MG63 (cell line): Measurements from ENCODE around the gene IGSF22. TPM values are rescaled to one million over a fixed set of nuclear protein-coding genes. Genes with fewer than 3 reads are reported as not detected.

Experiments
- DNase-seq: peaks from one replicate; pipeline ENCODE4 v3.0.0-alpha.2; 2020
- H3K27me3 ChIP-seq: fragments of 250-450 bp; sonication (Bioruptor Pico); 2 replicates; pipeline ENCODE4 v1.5.1; 2020; ENCODE audit warnings: mild to moderate bottlenecking, moderate library complexity
- H3K36me3 ChIP-seq: fragments of 250-450 bp; sonication (Bioruptor Pico); 2 replicates; pipeline ENCODE4 v1.5.1; 2020; ENCODE audit warnings: mild to moderate bottlenecking, moderate library complexity
- H3K4me3 ChIP-seq: fragments of 250-450 bp; sonication (Bioruptor Pico); 2 replicates; pipeline ENCODE4 v1.5.1; 2020; ENCODE audit warnings: mild to moderate bottlenecking, moderate library complexity
- H3K9me3 ChIP-seq: fragments of 250-450 bp; sonication (Bioruptor Pico); 2 replicates; pipeline ENCODE4 v1.5.1; 2020; ENCODE audit warnings: mild to moderate bottlenecking, moderate library complexity
- total RNA-seq: library from RNA; depleted of rRNA; stranded (reverse); fragments of >200 nt; shearing (Covaris generic); gene quantifications from 2 replicates; pipeline ENCODE4 v1.2.3, GENCODE V29; 2014; ENCODE audit warnings: low replicate concordance

IGSF22 gene
- total RNA-seq, 1 experiment from 2014 or later = not detected

DNA sequence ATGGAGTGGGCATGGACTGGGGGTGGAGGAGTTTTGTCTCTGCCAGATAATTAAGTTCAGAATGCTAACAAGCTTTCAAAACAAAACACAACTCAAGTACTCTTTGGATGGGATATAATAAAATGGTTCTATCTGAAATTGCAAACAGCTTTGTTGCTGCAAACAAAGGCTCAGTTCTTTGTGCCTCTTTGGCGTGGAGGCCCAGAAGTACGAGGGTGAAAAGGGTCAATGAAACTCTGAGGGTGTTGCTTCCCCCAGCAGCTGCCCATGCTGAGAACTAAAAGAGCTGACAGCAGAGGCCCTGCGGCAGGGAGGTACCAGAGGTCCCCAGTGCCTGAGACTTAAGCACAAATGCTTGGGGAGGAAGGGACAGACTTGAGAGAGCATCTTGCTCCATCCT is 26.5 kb upstream of the IGSF22 start:
- H3K9me3 ChIP-seq = no peaks in the 10 kb centered on the region
- H3K4me3 ChIP-seq = no peak overlapping the region
- H3K36me3 ChIP-seq = no peaks in the 10 kb centered on the region
- no peaks in the 10 kb centered on the region for H3K27me3 ChIP-seq
- no peak for DNase-seq

DNA sequence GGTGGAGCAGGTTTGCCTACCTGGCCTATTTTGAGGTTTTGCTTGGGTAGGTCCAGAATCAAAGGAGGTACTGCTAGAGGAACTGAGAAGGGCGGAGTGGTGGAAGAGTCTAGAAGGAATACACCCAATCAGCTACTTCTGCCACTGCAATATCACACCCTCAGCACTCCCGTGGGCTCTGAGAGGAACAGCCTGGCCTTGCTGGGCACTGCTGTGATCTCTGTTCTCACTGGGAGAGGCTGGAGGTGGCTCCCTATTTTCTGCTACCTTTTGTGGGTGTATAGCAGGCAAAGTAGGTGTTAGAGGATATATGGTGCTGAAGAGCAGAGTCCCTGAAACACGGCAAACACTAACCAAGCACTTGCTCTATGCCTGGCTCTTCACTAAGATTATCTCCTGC is 25.0 kb upstream of the IGSF22 start:
- H3K9me3 ChIP-seq = no peaks in the 10 kb centered on the region
- H3K36me3 ChIP-seq = no peaks in the 10 kb centered on the region
- no peak overlapping the region for H3K4me3 ChIP-seq
- no peak for DNase-seq
- no peaks in the 10 kb centered on the region for H3K27me3 ChIP-seq

DNA sequence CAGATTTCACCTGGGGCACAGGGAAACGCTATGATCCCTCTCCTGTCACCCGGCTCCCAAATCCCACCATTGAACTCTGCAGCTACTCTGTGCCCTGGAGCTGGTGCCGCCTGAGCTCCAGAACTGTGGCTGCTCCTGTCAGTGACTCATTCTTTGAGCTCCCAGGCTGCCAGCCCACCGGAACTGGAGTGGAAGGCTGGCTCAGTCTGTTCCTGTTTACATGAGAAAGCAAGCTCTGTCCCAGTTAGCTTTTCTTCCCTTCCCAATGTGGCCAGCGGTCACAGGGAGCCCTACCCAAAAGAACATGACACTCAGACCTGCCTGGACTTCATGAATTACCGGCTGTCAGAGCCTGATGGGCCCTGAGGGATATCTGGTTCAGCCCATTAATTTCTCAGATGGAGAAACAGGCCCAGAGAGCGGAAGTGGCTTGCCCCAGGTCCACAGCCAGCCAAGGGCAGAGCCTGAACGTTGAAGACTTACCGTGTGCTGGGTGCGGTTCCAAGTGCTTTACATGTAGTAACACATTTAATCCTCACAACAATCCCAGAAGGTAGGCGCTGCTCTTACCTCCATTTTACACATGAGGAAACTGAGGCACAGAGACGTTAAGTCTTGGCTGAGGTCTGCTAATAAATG is 23.8 kb upstream of the IGSF22 start:
- Histone ChIP-seq H3K4me3 (no peak overlapping the region), H3K9me3 (no peaks in the 10 kb centered on the region), H3K36me3 (no peaks in the 10 kb centered on the region), H3K27me3 (no peaks in the 10 kb centered on the region)
- DNase-seq = peak; percentile 81

DNA sequence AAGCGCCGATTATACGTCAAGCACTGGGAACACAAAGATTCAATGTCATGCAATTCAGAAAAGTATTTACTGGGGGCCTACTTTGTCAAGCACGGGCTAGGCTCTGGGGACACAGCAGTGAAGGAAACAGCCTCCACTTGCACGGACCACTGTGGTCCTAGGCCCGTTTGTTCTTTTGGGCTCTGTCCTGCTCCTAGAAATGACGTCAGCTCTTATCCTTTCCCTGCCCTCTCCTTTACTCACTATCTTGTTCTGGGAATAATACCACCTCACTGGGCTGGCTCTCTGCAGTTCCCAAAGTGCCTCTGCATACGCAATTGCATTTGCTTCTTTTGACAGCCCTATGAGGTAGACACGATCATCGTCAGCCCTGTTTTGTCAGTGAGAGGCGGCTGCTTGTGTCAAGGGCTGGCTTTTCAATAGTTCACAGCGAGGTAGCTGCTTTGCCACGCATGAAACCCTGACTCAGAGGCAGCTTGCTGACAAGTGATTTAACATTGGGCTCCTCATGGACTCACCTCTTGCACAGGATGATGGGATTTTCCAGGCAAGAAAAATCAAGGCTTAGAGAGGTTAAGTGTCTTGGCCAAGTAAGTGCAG is 22.9 kb upstream of the IGSF22 start:
- Histone ChIP-seq H3K4me3 (no peak overlapping the region), H3K36me3 (no peaks in the 10 kb centered on the region), H3K9me3 (no peaks in the 10 kb centered on the region), H3K27me3 (no peaks in the 10 kb centered on the region)
- no peak for DNase-seq

DNA sequence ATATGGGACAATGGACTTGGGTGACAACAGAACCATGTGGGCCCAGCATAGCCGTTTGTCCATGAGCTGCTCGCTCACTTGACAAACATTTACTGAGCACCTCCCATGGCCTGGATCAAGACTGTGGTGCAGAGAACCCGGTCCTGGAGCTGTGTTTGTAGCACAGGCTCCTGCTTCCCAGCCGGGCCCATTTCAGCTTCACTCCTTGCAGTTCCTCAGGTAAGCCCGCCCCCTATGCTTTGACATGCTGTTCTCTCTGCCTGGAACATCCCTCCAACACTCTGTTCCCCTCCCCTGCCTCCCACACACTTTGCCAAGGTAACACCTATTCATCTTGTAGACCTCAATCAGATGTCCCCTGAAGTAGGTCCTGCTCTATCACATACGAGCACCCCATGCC is 19.3 kb upstream of the IGSF22 start:
- Histone ChIP-seq H3K9me3 (no peaks in the 10 kb centered on the region), H3K36me3 (no peaks in the 10 kb centered on the region), H3K4me3 (no peak overlapping the region), H3K27me3 (no peaks in the 10 kb centered on the region)
- DNase-seq = no peak

DNA sequence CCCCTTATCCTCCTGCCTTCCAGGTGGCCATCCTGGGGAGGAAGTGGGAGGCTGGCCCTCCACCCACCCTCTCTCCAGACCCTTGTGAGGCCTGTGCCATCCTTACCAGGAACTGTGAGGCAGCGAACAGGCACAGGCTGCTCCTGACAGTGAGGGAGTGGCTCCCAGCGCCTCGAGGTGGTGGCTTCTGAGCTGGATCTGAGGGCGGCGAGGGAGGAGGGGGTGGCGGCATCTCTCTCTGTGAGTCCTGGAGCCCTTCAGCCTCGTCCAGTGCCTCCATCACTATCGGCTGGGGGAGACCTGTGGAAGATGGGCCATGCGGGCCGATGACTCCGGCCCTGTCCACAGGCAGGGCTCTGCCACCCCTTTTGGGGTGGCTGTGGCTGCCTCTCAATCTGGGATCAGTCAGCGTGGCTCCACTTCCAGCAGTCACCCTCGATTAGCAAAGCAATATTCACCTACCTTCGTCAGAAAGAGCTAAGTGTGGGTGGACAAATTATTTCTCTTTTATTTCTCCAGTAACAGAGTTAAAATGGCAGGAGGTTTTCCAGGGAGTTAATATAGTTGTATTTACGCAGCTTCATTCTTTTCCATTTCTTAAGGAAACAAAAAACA is 18.0 kb upstream of the IGSF22 start:
- no peak for DNase-seq
- Histone ChIP-seq H3K4me3 (no peak overlapping the region), H3K27me3 (no peaks in the 10 kb centered on the region), H3K36me3 (no peaks in the 10 kb centered on the region), H3K9me3 (no peaks in the 10 kb centered on the region)

DNA sequence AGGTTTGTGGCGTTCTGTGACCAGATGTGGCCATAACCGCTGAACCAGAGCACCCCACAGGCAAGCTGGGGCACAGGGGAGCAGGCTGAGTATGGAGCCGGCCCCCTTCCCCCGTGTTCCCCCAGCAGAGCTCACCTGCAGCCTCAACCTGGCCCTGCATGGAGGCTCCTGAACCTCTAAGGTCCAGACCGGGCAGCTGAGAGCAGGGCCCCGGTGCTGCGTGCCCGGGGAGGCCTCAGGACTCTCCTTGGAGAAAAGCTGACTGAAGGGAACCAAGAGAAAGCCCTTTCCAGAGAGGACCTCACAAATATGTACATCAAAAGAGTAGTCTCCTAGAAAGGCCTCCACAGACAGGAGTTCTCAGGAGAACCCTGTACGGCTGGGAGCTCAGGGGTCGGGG is 17.4 kb upstream of the IGSF22 start:
- Histone ChIP-seq H3K9me3 (no peaks in the 10 kb centered on the region), H3K4me3 (no peak overlapping the region), H3K36me3 (no peaks in the 10 kb centered on the region), H3K27me3 (no peaks in the 10 kb centered on the region)
- DNase-seq = no peak

DNA sequence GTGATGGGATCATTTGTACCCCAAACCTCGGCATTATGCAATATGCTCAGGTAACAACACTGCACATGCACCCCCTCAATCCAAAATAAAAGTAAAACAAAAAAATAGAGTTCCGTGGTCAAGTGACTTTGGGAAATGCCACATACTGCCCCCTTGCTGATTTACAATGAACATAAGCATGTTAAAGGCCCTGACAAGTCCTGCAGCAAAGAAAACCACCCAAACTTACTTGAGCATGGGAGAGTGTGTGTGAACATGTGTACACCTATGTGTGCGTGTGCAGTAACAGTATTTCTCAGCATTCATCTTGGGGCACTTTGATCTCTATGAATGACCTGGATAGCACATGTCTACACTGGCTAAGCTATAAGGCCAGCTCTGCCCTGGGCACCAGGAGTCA is 15.8 kb upstream of the IGSF22 start:
- Histone ChIP-seq H3K27me3 (no peaks in the 10 kb centered on the region), H3K36me3 (no peaks in the 10 kb centered on the region), H3K4me3 (no peak overlapping the region), H3K9me3 (no peaks in the 10 kb centered on the region)
- DNase-seq = no peak

DNA sequence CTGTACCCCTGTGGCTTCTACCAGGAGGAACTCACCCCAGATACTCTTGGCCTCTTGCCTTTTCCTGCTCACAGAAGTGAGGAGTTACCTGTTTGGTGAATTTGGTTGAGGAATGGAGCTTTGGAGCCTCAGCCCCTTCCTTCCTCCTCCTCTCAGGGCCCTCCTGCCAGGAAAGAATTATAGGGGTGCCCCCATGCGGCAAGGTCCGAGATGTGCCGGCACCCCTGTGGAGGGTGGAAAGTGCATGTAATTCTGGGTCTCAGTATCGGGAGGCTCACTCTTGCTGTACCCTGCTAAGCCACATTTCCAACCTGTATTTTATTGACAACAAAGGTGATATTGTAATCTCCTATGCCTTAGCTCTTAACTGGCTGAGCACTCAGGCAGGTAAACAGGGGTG is 13.7 kb upstream of the IGSF22 start:
- H3K27me3 ChIP-seq = no peaks in the 10 kb centered on the region
- H3K36me3 ChIP-seq = no peaks in the 10 kb centered on the region
- H3K9me3 ChIP-seq = no peaks in the 10 kb centered on the region
- DNase-seq = no peak
- H3K4me3 ChIP-seq = no peak overlapping the region

DNA sequence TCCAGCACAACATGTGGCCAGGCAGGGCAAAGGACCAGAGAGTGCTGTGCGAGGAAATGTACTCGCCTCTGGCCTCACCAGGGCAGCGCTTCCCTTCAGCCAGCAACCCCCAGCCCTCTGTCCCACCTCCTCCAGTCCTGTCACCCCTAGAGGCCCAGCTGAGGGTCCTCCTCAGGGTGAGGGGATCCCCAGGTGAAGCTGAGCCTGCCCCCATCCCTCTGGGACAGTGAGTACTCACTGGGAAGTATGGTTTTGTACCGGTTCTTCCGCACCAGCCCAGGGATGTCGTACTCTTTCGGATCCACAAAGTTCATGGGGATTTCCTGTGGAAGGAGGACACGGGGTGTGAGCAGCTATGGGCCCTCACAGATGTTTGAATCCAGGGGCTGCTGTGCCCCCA is 11.7 kb upstream of the IGSF22 start:
- Histone ChIP-seq H3K4me3 (no peak overlapping the region), H3K9me3 (no peaks in the 10 kb centered on the region), H3K36me3 (no peaks in the 10 kb centered on the region), H3K27me3 (no peaks in the 10 kb centered on the region)
- DNase-seq = no peak

DNA sequence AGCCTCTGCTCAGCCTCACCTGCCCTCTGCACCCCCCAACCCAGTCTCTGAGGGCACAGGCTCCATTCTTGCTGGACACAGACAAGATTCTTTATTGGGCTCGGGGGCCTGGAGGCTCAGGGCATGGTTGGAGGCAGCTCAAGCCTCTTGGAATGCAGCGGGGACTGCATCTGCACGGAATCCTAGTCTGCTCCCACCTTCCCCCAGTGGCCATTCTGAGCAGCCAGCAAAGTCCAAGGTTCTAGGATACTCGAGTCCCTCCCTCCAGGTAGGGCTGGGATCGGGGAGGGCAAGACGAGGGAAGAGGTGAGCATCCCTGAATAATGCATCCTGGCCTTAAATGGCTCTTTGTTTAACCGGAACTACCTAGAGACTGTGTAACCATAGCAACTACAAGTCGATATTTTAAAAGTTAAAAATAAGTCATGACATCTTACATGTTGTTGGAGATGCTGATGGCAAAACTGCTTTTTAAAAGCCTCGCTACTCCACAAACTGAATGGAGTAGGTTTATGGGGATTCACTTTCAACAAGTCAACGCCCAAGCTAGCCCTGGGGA is 10.7 kb upstream of the IGSF22 start:
- H3K36me3 ChIP-seq = no peaks in the 10 kb centered on the region
- no peaks in the 10 kb centered on the region for H3K9me3 ChIP-seq
- H3K27me3 ChIP-seq = no peaks in the 10 kb centered on the region
- no peak overlapping the region for H3K4me3 ChIP-seq
- no peak for DNase-seq

DNA sequence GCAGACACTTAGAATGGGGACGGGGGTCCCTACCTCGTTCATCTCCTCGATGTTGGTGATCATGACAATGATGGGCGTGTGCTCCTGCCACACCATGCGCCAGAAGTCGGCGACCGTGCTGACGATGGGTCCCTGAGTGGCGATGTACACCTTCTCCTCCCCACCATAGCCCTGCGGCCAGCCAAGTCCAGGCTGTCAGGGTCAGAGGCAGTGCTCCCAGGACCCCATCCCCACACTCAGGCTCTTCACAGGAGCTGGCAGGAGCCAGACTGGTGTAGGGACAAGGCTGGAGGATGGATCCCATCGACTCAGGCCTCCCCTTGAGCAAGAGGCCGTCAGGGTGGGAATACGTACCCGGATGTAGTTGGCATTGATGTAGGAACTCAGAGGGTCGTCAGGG is 7.2 kb upstream of the IGSF22 start:
- Histone ChIP-seq H3K9me3 (no peaks in the 10 kb centered on the region), H3K27me3 (no peaks in the 10 kb centered on the region), H3K4me3 (no peak overlapping the region), H3K36me3 (no peaks in the 10 kb centered on the region)
- DNase-seq = no peak

DNA sequence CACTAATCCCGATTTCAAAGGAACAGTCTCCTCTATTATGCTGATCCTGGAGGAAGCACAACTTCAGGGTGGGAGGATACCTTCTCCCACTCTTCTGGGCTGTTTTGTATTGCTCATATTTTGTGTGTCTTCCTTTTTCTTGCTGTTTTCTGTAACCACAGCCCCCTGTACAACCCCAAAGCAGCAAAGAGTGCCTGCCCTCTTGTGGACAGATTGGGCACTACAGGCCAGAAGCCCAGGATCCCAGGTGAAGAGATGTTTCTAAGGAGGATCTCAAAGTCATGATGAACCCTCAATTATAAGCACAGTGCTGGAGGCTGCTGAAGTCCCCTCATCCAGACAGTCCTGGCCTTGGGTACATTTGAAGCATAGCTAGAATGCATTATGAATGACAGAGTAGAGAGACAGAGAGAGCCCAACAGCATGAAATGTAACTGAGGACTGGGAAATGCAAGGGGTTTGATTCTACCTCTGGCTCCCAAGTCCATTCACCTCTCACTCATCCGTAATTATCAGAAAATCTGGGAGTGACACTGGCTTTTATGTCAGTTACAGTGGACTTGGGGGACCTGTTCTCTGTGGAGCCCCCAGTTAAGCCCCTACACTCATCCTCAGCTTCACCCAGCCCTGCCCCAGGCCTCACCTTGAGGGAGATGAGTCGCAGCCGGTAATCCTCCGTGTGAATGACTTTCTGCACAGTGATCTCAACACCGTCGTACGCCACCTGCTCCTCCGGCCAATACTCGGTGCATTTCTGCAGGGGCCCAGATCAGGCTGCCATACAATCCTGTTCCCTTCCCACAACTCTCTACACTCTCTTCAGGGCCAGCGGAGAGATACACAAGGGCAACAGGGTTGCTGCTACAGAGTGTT is 6.2 kb upstream of the IGSF22 start:
- Histone ChIP-seq H3K36me3 (no peaks in the 10 kb centered on the region), H3K9me3 (no peaks in the 10 kb centered on the region), H3K4me3 (no peak overlapping the region), H3K27me3 (no peaks in the 10 kb centered on the region)
- DNase-seq = no peak

DNA sequence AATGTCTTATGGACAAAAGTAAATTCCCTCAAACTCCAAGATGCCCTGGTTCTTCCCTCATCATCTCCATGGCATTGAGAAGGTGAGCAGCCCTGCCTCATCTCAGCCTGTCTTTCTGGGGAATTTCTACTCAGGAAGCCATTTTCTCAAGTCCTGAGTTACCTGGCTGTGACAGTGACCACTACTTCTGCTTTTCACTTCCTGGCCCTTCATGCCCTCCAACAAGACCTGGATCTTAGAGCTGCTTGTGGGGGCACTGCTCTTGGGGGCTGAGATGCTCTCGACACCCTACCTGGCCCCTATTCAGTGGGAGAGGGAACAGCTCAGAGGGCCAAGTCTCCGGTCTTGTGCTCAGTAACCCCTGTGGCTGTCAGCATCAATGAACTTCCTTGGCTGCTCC is 5.5 kb upstream of the IGSF22 start:
- Histone ChIP-seq H3K9me3 (no peaks in the 10 kb centered on the region), H3K27me3 (no peaks in the 10 kb centered on the region)

DNA sequence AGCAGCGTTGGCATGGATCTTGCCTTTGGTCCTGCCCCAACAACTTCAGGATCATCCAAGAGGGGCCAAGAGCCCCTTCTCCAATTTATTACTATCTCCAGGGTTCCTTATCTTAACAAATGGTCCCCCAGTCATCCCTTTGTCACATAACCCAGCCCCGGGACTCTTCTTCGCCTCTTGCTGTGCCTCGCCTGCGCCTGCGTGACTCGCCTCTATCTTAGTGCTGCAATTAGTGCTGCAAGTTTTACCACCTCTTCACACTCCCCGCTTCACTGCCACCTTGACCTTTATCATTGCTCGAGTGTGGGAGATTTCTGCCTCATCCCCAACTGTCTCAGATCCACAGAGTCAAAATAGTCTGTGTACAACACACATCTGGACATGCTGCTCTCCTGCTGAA is 4.0 kb upstream of the IGSF22 start:
- H3K9me3 ChIP-seq = no peaks in the 10 kb centered on the region
- no peak for DNase-seq
- no peaks in the 10 kb centered on the region for H3K36me3 ChIP-seq

More for the DNA sequence above, 5.5 kb upstream of the IGSF22 start:
- no peak for DNase-seq
- H3K36me3 ChIP-seq = no peaks in the 10 kb centered on the region
- no peak overlapping the region for H3K4me3 ChIP-seq

DNA sequence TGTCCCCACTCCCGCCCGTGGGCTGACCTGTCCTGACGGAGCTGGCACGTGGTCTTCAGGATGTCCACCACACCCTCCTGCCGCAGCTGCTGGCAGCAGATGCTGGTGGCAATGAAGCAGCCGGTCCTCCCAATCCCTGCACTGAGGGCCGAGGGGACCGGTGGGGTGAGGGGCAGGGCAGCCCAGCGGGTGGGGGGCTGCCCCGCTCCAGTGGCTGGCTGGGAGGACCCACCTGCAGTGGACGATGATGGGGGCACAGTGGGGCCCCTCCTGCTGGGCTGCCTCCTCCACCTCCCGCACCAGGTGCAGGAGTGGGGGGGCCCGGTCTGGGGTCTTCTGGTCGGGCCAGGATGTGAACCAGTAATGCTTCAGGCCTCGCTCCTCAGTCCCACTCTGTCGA is 3.4 kb upstream of the IGSF22 start:
- DNase-seq = no peak
- H3K4me3 ChIP-seq = no peak overlapping the region
- H3K27me3 ChIP-seq = no peaks in the 10 kb centered on the region
- H3K9me3 ChIP-seq = no peaks in the 10 kb centered on the region
- H3K36me3 ChIP-seq = no peaks in the 10 kb centered on the region

More for the DNA sequence above, 4.0 kb upstream of the IGSF22 start:
- no peaks in the 10 kb centered on the region for H3K27me3 ChIP-seq
- no peak overlapping the region for H3K4me3 ChIP-seq

DNA sequence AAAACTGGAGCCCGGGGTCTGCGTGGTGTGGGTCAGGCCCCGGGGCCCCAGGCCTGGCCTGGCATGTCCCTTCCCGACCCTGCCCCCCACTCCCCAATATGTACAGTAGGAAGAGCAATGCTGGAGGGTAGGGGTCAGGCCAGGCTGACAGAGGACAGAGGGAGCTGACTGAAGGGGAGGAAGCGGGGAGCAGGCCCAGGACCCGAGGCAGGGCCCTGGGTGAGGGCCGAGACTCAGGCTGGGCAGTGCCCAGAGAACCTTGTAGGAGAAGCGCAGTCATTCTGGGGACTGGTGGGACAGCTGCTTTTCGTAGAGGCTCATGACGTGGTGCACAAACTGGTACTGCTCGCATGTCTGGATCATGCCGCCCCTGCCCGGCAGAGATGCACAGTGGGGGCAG is 2.7 kb upstream of the IGSF22 start:
- Histone ChIP-seq H3K9me3 (no peaks in the 10 kb centered on the region), H3K4me3 (no peak overlapping the region), H3K36me3 (no peaks in the 10 kb centered on the region), H3K27me3 (no peaks in the 10 kb centered on the region)
- no peak for DNase-seq
